AG04450 (cell line): Measurements from ENCODE around the gene CHPF. TPM values are rescaled to one million over a fixed set of nuclear protein-coding genes. Genes with fewer than 3 reads are reported as not detected.

ENCODE experiments used
- CTCF ChIA-PET: fragments of 300-600, 350-600 bp; formaldehyde crosslinking; extraction: SDS; loops from one replicate; lab custom pipeline; 2022; ENCODE audit warnings: antibody characterized with exemption, inconsistent platforms; lab: Charles Lee
- POLR2A ChIA-PET: fragments of 350-600 bp; formaldehyde crosslinking; extraction: SDS; loops from one replicate; lab custom pipeline; 2021; ENCODE audit warnings: antibody characterized with exemption, inconsistent platforms; lab: Yijun Ruan, JAX
- DNase-seq: peaks from one replicate; pipeline ENCODE4 v3.0.0-alpha.2; 2011; ENCODE audit warnings: low read depth, low spot score
- H3K27ac ChIP-seq: one replicate; pipeline ENCODE4 v1.5.1; 2012; ENCODE audit warnings: low read depth, low read length, control low read depth
- H3K27me3 ChIP-seq: one replicate; pipeline ENCODE4 v1.6.0; 2012; ENCODE audit warnings: low read length; ENCODE audit not compliant: control insufficient read depth, insufficient read depth
- H3K4me3 ChIP-seq: 2 replicates; pipeline ENCODE4 v1.5.1; 2011; ENCODE audit warnings: mild to moderate bottlenecking, low read depth, low read length, control low read depth
- H3K9me3 ChIP-seq: 2 replicates; pipeline ENCODE4 v1.5.1; 2012; ENCODE audit warnings: low read length; ENCODE audit not compliant: control insufficient read depth, insufficient read depth
- CTCF ChIP-seq: IDR thresholded peaks from 2 replicates; pipeline ENCODE4 v1.5.1; 2011; ENCODE audit warnings: low read depth, low read length, control low read depth, inconsistent platforms
- polyA plus RNA-seq: library from polyadenylated mRNA; depleted of rRNA; stranded (reverse); fragments of >200 nt; gene quantifications from 2 replicates; pipeline ENCODE4 v1.2.3, GENCODE V29; 2011

CHPF gene
- polyA plus RNA-seq, 1 experiment, result 24.4 TPM

GRCh38 chr2:219536425-219536824 lies 7.2 kb downstream of the CHPF start:
- H3K9me3 ChIP-seq, result no peaks in the 10 kb centered on the region; the same call in 1 of the 2 replicates
- POLR2A ChIA-PET, result interaction anchor here (0.6 kb wide), 1 partner anchor 37 kb away, joined by 4 read pairs; no protein-coding TSS in a partner anchor
- H3K27ac ChIP-seq, result no peak overlapping the region
- CTCF ChIA-PET, result interaction anchor here (0.9 to 1.2 kb wide), 3 partner anchors 37 to 148 kb away, joined by 4 read pairs; no protein-coding TSS in a partner anchor
- H3K27me3 ChIP-seq, result peaks cover 13% of the 10 kb centered on the region
- DNase-seq, result no peak
- TF ChIP-seq CTCF, result no peak
- H3K4me3 ChIP-seq, result no peak overlapping the region

- ChIA-PET POLR2A (interaction anchor here (0.5 to 0.6 kb wide), 2 partner anchors 35 to 322 kb away, joined by 3 read pairs; partner anchors contain the start of gene GMPPA), CTCF (interaction anchor here (0.6 to 2.2 kb wide), 4 partner anchors 58 to 142 kb away, joined by 3 to 8 read pairs (median 6); no protein-coding TSS in a partner anchor)
- DNase-seq, result no peak
- no peak overlapping the region for H3K4me3 ChIP-seq
- no peak for TF ChIP-seq CTCF
- H3K27ac ChIP-seq, result no peak overlapping the region
- no peaks in the 10 kb centered on the region; the same call in 1 of the 2 replicates for H3K9me3 ChIP-seq
- peaks cover 23% of the 10 kb centered on the region for H3K27me3 ChIP-seq
These were observed 9.5 kb downstream of the CHPF start for GRCh38 chr2:219533930-219534661.

GRCh38 chr2:219532378-219532649 lies 11.3 kb downstream of the CHPF start:
- H3K27ac ChIP-seq, result no peak overlapping the region
- H3K9me3 ChIP-seq, result no peaks in the 10 kb centered on the region; the same call in 1 of the 2 replicates
- H3K27me3 ChIP-seq, result peaks cover 37% of the 10 kb centered on the region
- no peak for DNase-seq
- ChIA-PET CTCF (interaction anchor here (3.2 to 9.9 kb wide), 3 partner anchors 9 to 129 kb away, joined by 43 to 270 read pairs (median 58); no protein-coding TSS in a partner anchor), POLR2A (interaction anchor here (0.9 kb wide), 1 partner anchor 130 kb away, joined by 3 read pairs; no protein-coding TSS in a partner anchor)
- no peak for TF ChIP-seq CTCF
- H3K4me3 ChIP-seq, result no peak overlapping the region

- Histone ChIP-seq H3K4me3 (no peak overlapping the region), H3K27me3 (peaks cover 42% of the 10 kb centered on the region), H3K27ac (no peak overlapping the region), H3K9me3 (no peaks in the 10 kb centered on the region; the same call in 1 of the 2 replicates)
- POLR2A ChIA-PET, result interaction anchor here (0.9 kb wide), 1 partner anchor 130 kb away, joined by 3 read pairs; no protein-coding TSS in a partner anchor
- TF ChIP-seq CTCF, result no peak
- no peak for DNase-seq
- CTCF ChIA-PET, result interaction anchor here (0.6 to 9.9 kb wide), 10 partner anchors 9 to 237 kb away, joined by 3 to 270 read pairs (median 38); partner anchors contain the start of gene DNPEP
These were observed 11.8 kb downstream of the CHPF start for GRCh38 chr2:219531639-219532377.
